HG03045 (cell line): ENCODE results near the gene SGTA.

Experiments
- ATAC-seq: cut with Tn5 transposase; IDR thresholded peaks from one replicate; pipeline ENCODE4 v1.9.1; 2021; ENCODE audit warnings: mild to moderate bottlenecking, moderate library complexity; ENCODE audit not compliant: unreplicated experiment

SGTA gene

DNA sequence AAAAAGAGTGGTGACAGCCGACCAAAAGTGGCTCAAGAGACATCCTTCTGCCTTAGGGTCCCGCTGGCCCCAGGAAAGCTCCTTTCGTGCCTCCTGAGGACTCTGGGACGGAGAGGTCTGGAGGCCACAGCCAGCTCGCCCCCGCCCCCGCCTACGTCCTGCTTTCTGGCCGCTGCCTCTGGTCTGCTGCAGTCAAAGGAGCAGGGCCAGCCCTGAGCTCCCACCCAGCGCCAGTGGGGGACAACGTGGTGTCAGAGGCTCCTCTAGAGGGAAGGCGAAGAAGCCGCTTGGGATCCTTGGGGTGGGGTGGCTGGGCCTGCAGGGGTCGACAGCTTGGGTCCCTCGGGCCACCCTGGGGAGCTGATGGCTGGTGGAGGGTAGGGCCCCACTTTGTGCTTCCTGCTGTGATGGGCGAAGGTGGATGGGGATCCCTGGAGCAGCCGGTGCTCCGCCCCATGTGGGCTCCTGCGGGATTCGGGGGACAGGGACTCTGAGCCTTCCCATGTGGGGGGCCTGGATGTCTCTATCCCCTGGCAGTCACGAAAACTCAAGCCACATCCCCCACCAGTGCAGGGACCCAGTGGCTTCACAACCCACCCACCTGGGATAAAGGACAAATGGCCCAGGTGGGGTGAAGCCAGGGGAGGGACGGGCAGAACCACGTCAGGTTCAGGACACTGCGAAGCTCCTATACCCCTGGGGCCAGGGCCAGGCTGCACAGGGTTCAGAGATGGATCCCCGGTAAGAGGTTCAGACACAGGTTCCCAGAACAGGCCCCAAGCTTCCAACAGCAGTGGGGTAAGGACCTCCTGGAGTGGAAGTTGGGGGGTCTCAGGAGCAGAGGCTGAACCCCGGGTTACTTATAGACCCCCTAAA is 52.9 kb downstream of the SGTA start:
- no peak for ATAC-seq

- ATAC-seq, result no peak
Measured at GRCh38 chr19:2728783-2729387, 54.2 kb downstream of the SGTA start.

DNA sequence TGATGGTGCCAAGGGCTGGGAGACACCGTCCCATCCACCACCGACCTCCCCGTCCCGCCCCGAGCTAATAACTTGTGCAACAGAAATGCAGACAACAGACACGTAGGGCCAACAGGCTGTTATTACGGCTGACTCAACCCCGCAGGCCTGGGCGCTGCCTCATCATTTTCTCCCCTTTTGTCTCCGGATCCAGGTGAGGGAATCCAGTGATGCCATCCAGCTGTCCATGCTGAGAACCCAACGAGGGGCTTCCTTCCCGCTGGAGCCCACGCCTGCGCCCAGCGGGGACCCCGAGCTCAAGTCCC is 55.5 kb downstream of the SGTA start:
- ATAC-seq, result no peak

GRCh38 chr19:2726904-2727639 is 56.0 kb downstream of the SGTA start:
- no peak for ATAC-seq

DNA sequence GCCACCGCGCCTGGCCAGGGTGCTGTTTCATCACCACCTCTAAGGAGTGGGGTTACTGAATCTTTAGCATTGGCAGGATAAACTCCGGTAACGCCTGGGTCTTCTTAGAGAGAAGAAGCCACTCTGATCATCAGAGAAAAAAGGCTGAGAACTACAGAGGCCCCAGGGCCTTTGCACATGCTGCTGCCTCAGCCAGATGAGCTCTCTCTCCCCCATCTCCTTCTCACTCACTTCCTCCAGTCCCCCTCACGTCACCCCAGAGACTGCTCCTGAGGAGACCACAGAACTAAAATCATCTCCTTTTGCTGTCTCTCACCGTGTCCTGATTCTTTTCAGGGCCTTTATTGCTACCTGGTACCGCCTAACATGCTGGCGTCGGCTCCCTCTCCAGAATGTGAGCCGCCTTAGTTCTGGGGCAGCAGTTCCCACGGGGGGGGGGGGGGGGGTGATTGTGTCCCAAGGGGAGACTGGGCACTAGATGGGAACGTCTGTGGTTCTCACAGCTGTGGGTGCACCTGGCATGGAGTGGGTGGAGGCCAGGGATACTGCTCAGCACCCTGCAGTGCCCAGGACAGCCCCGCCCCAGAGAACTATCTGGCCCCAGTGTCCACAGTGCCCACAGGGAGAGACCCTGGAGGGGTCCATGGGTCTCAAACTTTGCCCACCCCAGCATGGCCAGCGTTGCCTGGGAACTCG is 56.8 kb downstream of the SGTA start:
- no peak for ATAC-seq

DNA sequence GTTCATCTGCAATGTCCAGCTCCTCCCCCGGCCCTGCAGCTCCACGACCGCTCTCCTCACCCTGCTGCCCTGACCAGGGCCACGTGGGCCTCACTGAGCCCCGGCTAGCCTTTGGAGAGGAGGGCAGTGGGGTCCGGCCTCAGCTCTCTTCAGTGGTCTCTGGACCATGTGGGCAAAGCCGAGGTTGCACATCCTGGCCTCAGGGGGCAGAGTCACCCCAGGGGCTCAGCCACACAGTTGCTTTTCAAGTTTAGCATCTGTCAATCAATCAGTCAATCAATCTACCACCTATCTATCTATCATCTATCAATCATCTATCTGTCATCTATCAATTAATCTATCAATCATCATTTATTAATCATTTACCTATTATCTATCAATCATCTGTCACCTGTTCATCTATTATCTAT is 58.9 kb downstream of the SGTA start:
- ATAC-seq, result no peak

- ATAC-seq, result no peak
Measured at GRCh38 chr19:2723747-2724146, 59.3 kb downstream of the SGTA start.

GRCh38 chr19:2723345-2723715 is 59.7 kb downstream of the SGTA start:
- no peak for ATAC-seq

DNA sequence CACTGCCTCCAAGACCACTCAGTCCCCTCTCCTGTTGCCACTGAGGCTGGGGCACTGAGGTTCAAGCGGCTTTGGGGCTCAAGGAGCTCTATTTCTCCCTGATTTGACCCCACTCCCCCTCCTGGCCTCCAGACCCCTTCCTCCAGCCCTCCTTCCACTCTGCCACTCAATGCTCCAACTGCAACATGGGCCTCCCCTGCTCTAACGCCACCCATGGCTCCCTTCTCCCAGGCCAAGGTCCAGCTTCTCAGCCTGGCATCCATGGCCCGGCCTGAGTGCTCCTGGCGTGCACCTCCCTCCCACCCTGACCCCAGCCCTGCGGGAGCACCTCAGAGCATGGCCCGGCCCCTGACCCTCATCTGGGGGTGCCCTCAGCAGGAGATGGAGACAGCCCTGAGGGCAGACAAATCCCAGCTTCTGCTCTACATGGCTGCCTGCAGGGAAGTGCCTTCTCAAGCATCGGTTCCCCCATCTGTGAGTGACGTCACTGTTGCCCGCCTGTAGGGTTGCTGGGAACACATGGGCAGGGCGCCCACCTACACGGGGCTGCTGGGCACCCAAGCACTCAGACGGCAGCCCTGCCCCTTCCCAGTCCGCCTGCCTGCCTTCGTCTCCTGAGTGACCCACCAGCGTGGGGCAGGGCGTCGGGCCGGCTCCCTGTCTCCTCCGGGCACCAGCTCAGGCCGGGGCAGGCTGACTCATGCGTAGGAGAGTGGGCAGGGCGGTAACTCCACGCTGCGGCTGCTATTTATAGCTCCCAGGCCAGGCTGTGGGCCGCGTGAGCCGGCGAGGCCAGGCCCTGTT is 60.3 kb downstream of the SGTA start:
- no peak for ATAC-seq

DNA sequence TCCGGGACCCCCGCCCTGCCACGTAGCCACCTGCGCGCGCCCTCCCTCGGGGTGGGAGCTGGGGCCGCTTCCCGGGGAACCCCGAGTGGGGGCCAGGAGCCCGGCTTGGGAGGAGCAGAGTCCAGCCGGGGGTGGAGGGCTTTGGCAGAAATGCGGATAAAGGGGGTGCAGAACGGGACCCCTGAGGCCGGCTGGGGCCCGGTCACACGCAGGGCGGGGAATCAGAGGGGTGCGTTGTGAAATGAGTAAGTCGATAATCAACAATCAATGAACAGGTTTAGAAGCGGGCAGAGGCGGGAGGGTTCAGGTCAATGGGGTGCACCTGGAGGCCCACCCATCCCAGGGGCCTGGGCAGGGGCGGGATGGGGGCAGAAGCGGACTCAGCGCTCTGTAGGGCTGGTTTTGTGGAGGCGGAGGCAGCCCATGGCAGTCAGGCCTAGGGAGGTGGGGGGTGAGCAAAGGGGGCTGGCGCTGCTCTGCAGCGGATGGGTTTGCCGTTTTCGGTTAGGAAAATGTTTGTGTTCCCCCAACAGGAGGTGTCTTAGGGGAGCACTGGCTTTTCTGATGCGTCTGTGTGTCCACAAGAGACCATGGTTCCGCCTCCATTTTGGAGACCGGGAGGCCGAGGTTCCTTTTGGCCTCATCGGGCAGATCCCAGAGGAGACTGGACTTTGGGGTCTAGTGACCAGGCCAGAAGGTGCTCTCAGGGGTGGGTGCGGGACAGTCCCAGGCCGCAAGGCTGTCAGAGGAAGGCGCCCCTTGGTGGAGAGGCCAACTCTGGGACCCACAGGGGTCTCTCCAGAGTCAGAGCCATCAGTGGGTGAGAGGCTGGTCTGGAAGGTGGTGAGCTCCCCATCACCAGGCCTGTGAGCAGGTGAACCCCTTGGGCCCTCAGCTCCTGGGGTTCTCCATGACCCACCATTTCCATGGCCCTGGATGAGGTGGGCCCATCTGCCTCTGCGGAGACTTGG is 61.2 kb downstream of the SGTA start:
- no peak for ATAC-seq

- no peak for ATAC-seq
Measured at GRCh38 chr19:2720777-2721569, 62.1 kb downstream of the SGTA start, which contains the start of gene DIRAS1. DIRAS1 (minus strand) TSS chr19:2721372; CDS start chr19:2717806, 3,566 bp downstream.

- ATAC-seq, result no peak
Measured at GRCh38 chr19:2719920-2720776, 62.9 kb downstream of the SGTA start.

DNA sequence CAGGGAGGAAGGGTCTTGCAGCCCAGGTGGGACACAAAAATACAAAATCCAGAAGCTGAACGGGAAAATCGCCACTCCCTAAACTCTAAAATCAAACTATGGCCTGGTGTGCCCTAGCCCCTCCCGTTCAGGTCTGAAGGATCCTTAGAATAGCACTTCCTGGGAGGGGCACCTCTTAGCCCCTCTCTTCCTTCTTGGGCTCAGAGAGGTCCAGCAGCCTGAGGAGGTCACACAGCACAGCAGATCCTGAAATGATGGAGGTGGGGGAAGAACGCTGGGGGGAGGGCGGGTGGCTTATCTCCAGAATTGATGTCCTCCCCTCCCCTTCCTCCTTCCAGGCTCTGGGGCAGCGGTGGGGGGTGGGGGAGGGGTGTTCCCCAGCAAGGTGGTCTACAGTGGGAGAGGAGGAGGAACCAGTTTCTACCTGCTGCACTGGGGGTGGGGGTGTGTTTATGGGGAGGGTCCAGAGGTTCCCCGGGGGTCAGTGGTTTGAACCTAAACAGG is 63.8 kb downstream of the SGTA start:
- ATAC-seq, result no peak

GRCh38 chr19:2717638-2718541 is 65.2 kb downstream of the SGTA start:
- ATAC-seq, result no peak

GRCh38 chr19:2716722-2717637 is 66.1 kb downstream of the SGTA start:
- ATAC-seq, result no peak
